HEK293T (cell line): Measurements from ENCODE around the gene ANXA11.

Experiments
- CTCF ChIA-PET: fragments of 350-600 bp; formaldehyde crosslinking; extraction: SDS; loops from one replicate; lab custom pipeline; 2021; ENCODE audit warnings: antibody characterized with exemption, inconsistent platforms; lab: Yijun Ruan, JAX
- POLR2A ChIA-PET: fragments of 350-600 bp; formaldehyde crosslinking; extraction: SDS; loops from one replicate; lab custom pipeline; 2020; ENCODE audit warnings: antibody characterized with exemption, inconsistent platforms; lab: Yijun Ruan, JAX
- DNase-seq: peaks from one replicate; pipeline ENCODE4 v3.0.0; 2012; ENCODE audit warnings: mixed read lengths; ENCODE audit errors: extremely low spot score
- ARNT ChIP-seq: fragments of 450-650 bp; IDR thresholded peaks from 2 replicates; pipeline ENCODE4 v1.6.1; 2017; ENCODE audit warnings: mild to moderate bottlenecking
- BHLHE40 ChIP-seq: fragments of 450-650 bp; IDR thresholded peaks from 2 replicates; pipeline ENCODE4 v1.6.1; 2016; ENCODE audit warnings: mild to moderate bottlenecking, moderate library complexity, borderline replicate concordance
- CTBP1 ChIP-seq: fragments of 450-650 bp; IDR thresholded peaks from 2 replicates; pipeline ENCODE4 v1.6.1; 2016; ENCODE audit warnings: borderline replicate concordance
- ELF4 ChIP-seq: fragments of 450-650 bp; IDR thresholded peaks from 2 replicates; pipeline ENCODE4 v1.6.1; 2017; ENCODE audit warnings: antibody characterized with exemption
- FOXA1 ChIP-seq: fragments of 450-650 bp; IDR thresholded peaks from 2 replicates; pipeline ENCODE4 v1.6.1; 2016; ENCODE audit warnings: mild to moderate bottlenecking
- FOXK2 ChIP-seq: fragments of 450-650 bp; IDR thresholded peaks from 2 replicates; pipeline ENCODE4 v1.6.1; 2016; ENCODE audit warnings: mild to moderate bottlenecking
- FOXM1 ChIP-seq: fragments of 450-650 bp; IDR thresholded peaks from 2 replicates; pipeline ENCODE4 v1.6.1; 2017; ENCODE audit warnings: mild to moderate bottlenecking, borderline replicate concordance
- HDGF ChIP-seq: fragments of 450-650 bp; IDR thresholded peaks from 2 replicates; pipeline ENCODE4 v1.6.1; 2017; ENCODE audit warnings: antibody characterized with exemption, borderline replicate concordance
- L3MBTL2 ChIP-seq: fragments of 450-650 bp; conservative IDR thresholded peaks from 2 replicates; pipeline ENCODE4 v1.6.1; 2016; ENCODE audit warnings: mild to moderate bottlenecking
- LEF1 ChIP-seq: fragments of 450-650 bp; IDR thresholded peaks from 2 replicates; pipeline ENCODE4 v1.6.1; 2017; ENCODE audit warnings: mild to moderate bottlenecking, borderline replicate concordance
- NFRKB ChIP-seq: fragments of 450-650 bp; IDR thresholded peaks from 2 replicates; pipeline ENCODE4 v1.6.1; 2016; ENCODE audit warnings: mild to moderate bottlenecking, moderate library complexity
- SP1 ChIP-seq: fragments of 450-650 bp; IDR thresholded peaks from 2 replicates; pipeline ENCODE4 v1.6.1; 2017
- SUZ12 ChIP-seq: fragments of 450-650 bp; IDR thresholded peaks from 2 replicates; pipeline ENCODE4 v1.6.1; 2016; ENCODE audit warnings: mild to moderate bottlenecking
- TARDBP ChIP-seq: fragments of 450-650 bp; IDR thresholded peaks from 2 replicates; pipeline ENCODE4 v1.6.1; 2016
- ZNF384 ChIP-seq: fragments of 450-650 bp; IDR thresholded peaks from 2 replicates; pipeline ENCODE4 v1.6.1; 2016
- TF ChIP-seq, protein P1 (sequence below): fragments of 450-650 bp; IDR thresholded peaks from 2 replicates; pipeline ENCODE4 v1.6.1; 2016

Gene ANXA11

DNA sequence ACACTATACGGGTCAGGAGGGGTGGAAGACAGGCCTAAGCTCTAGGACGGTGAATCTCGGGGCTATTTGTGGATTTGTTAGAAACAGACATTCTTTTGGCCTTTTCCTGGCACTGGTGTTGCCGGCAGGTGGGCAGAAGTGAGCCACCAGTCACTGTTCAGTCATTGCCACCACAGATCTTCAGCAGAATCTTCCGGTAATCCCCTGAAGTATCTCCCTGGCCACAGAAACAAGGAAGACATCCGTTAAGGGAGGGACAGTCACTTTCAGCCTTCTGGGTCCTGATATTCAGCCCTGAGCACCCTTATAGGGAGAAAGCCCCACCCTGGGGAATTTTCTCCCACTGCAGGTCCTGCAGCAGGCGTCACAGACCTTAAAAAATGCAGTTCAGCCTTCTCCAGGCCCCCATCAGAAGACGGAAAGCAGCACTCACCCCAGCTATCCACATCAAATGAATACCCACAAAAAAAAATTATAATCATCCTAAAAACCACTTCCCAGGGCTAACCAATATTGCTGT lies 49.6 kb downstream of the ANXA11 start:
- ChIA-PET POLR2A (interaction anchor here (0.6 kb wide), 1 partner anchor 10 kb away, joined by 4 read pairs; no protein-coding TSS in a partner anchor), CTCF (no interaction called here)
- DNase-seq: no peak
- no peak for TF ChIP-seq FOXA1
- TF ChIP-seq ARNT: no peak
- TF ChIP-seq BHLHE40: no peak
- no peak for TF ChIP-seq FOXK2
- no peak for TF ChIP-seq SP1
- no peak for TF ChIP-seq SUZ12
- TF ChIP-seq NFRKB: no peak

DNA sequence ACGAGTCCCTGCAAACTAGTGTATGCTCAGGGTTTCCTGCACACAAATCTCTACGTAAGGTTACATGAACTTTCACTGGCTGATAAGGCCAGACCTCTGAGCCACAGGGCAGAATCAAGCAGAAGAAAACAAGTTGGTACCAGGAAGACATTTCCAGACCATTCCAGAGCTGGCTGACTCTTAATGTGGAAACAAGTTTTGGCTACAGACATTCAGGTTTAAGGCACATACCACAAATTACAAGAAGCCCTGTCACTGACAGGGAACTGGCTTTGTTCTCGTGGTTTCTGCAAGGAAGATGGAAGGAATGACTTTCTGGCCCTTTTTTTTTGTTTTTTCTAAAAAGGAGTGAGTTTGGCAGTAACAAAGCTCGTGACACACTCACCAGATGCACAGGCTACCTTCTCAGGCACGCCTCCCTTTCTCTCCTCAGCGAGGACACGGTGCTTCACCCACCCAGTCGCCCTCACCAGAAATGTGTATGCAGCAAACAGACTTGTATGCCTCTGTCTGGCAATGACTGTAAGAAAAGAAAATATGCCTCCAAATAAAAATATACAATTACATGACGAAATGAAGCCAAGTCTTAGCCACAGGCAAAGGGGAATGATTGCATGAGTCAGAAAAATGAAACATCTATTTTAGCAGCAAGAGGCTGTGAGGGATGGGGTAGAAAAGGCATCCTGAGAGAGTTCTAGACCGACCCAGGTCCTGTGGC lies 50.2 kb downstream of the ANXA11 start:
- CTCF ChIA-PET: no interaction called here

DNA sequence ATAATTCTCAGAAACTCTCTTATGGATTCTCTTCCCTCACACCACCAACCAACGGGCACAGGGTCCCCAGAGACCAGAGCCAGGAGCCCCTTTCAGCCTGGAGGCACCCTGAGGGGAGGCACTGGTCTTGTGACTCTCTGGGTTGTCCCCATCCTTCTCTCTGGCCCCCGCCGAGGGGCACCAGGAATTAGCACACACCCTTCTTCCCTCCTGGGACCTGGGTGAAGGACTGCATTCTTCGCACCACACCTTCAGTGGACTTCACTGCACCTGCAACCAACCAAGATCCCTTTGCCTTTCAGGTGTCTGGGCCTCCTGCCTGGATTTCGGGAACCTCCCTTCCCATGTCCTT lies 50.7 kb downstream of the ANXA11 start:
- TF ChIP-seq, protein P1, sequence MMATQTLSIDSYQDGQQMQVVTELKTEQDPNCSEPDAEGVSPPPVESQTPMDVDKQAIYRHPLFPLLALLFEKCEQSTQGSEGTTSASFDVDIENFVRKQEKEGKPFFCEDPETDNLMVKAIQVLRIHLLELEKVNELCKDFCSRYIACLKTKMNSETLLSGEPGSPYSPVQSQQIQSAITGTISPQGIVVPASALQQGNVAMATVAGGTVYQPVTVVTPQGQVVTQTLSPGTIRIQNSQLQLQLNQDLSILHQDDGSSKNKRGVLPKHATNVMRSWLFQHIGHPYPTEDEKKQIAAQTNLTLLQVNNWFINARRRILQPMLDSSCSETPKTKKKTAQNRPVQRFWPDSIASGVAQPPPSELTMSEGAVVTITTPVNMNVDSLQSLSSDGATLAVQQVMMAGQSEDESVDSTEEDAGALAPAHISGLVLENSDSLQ: no peak
- TF ChIP-seq LEF1 (no peak), TARDBP (no peak), CTBP1 (no peak), ZNF384 (no peak), NFRKB (no peak), FOXK2 (no peak), L3MBTL2 (no peak), ARNT (no peak), FOXA1 (no peak), HDGF (no peak), SP1 (no peak), SUZ12 (no peak), FOXM1 (no peak)
- no peak for DNase-seq
- POLR2A ChIA-PET: no interaction called here
- CTCF ChIA-PET: no interaction called here

More for the DNA sequence above, 50.2 kb downstream of the ANXA11 start:
- no peak for TF ChIP-seq SUZ12
- no peak for TF ChIP-seq CTBP1
- no peak for TF ChIP-seq ELF4
- TF ChIP-seq FOXA1: no peak
- TF ChIP-seq NFRKB: no peak
- TF ChIP-seq TARDBP: no peak
- no peak for TF ChIP-seq LEF1
- TF ChIP-seq SP1: no peak
- TF ChIP-seq FOXM1: no peak
- no peak for TF ChIP-seq HDGF
- no peak for TF ChIP-seq ARNT
- TF ChIP-seq BHLHE40: no peak
- TF ChIP-seq L3MBTL2: no peak
- no peak for TF ChIP-seq FOXK2
- TF ChIP-seq ZNF384: no peak
- TF ChIP-seq, protein P1: no peak
- POLR2A ChIA-PET: no interaction called here
- no peak for DNase-seq

DNA sequence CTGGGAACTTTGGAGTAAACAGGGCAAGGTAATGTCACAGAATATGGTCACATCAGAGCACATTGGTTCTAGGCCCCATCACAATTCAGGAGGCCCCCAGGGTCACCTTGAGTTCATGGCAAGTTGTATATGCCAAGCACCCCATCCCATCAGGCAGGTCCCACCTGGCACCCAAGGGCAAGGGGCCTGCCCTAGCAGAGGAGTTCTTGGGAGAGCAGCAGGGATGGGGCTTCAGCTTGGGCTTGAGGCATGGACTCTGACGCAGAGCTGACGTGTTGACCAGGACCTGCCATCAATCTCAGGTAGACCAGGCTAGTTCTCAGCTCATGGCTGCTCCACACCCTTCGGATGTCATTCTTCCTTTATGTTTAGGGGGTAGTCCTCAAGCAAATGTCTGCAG lies 51.9 kb downstream of the ANXA11 start:
- ChIA-PET POLR2A (no interaction called here), CTCF (no interaction called here)
- TF ChIP-seq SP1 (no peak), SUZ12 (no peak), LEF1 (no peak), FOXA1 (no peak), ELF4 (no peak), FOXM1 (no peak), BHLHE40 (no peak), TARDBP (no peak), HDGF (no peak), ZNF384 (no peak), L3MBTL2 (no peak), CTBP1 (no peak), NFRKB (no peak), ARNT (no peak), FOXK2 (no peak)
- TF ChIP-seq, protein P1: no peak
- no peak for DNase-seq

DNA sequence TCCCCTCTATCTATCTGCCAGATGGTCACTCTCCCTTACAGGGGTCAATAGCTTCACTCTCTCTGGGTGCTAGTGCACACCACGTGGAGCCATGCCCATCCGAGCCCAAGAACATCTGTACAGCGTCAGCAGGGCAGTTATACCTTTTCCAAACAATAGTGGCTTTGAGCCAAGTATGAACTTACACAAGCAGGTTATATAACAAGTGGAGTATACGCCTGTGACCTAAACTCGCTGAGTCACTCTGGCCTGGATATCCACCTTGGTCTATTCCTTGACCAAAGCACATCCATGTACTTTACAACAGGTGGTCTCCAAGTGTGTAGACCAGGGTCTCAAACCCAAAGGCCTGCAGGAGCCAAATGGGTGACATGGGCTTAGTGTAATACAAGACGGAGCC lies 52.5 kb downstream of the ANXA11 start:
- POLR2A ChIA-PET: no interaction called here
- CTCF ChIA-PET: no interaction called here
- DNase-seq: no peak
- TF ChIP-seq CTBP1: no peak
- no peak for TF ChIP-seq FOXK2

DNA sequence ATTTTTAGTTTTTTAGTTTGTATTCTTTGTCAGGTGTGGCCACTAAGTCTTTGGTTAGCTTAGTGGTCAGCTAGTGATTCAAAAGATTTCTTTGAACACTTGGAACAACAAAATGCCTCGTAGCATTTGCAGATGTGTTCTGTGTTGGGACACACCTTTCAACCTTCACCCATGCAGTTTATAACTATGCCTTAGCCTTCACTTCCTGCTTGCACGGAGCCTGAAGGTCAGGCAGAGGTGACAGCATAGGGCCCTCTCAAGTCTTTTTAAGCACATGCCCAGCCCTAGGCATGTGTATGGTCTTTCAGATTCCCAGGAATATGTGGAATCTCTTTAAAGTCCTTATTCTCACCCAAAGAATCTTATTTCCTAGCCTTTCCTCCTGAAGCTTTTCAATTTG lies 55.2 kb downstream of the ANXA11 start:
- CTCF ChIA-PET: interaction anchor here (2.1 kb wide), 1 partner anchor 54 kb away, joined by 5 read pairs; no protein-coding TSS in a partner anchor
- DNase-seq: no peak
- POLR2A ChIA-PET: no interaction called here
- TF ChIP-seq SP1 (no peak), L3MBTL2 (no peak), NFRKB (no peak), TARDBP (no peak), ELF4 (no peak), SUZ12 (no peak), FOXA1 (no peak), BHLHE40 (no peak), HDGF (no peak), ZNF384 (no peak), LEF1 (no peak), CTBP1 (no peak)
- TF ChIP-seq, protein P1: no peak
